ENCODE measurements around the gene ABR.

- no peak for TF ChIP-seq CTCF (conservative IDR thresholded peaks at IDR 0.05)
- TF ChIP-seq ZFX (IDR thresholded peaks at IDR 0.05) = no peak
Observed at GRCh38 chr17:1126250-1126797, 53.5 kb downstream of the ABR start.

All from C4-2B (cell line).